HCT116 (cell line): ENCODE results near the gene C12orf57. TPM values are rescaled to one million over a fixed set of nuclear protein-coding genes. Genes with fewer than 3 reads are reported as not detected.

Source experiments
- ATAC-seq: fragments of 200-7000 bp; cut with Tn5 transposase; 2 replicates; pipeline ENCODE4 v1.9.1; 2020; ENCODE audit warnings: mild to moderate bottlenecking, moderate library complexity
- BruUV-seq: library from RNA; stranded (reverse); fragments of 400-500 nt; replicated peaks from 2 replicates; lab custom pipeline; 2021; lab: Mats Ljungman, UMichigan
- CTCF ChIA-PET: fragments of 300-600 bp; sonication (Branson Sonifier 250); formaldehyde crosslinking; loops from one replicate; lab custom pipeline; 2021; ENCODE audit warnings: antibody characterized with exemption; lab: Charles Lee
- POLR2A ChIA-PET: fragments of 300-600, 350-600 bp; sonication (Branson Sonifier 250); formaldehyde crosslinking; loops from one replicate; lab custom pipeline; 2021; ENCODE audit warnings: antibody characterized with exemption; lab: Charles Lee
- RAD21 ChIA-PET, 2 experiments: fragments of 300-600 bp; sonication (Branson Sonifier 250); formaldehyde crosslinking; loops; one replicate each; lab custom pipeline; 2023; ENCODE audit warnings: low total read pairs in 2 of 2; ENCODE audit not compliant: uncharacterized antibody in 2 of 2, unreplicated experiment in 2 of 2, low non-redundant PET in 1 of 2; lab: Charles Lee
- DNase-seq: peaks from one replicate; pipeline ENCODE4 v3.0.0-alpha.2; 2010; ENCODE audit warnings: low read depth, low spot score
- H2AFZ ChIP-seq: fragments of 200-600 bp; shearing (Covaris generic), sonication (generic); 2 replicates; pipeline ENCODE4 v1.6.1; 2017; ENCODE audit warnings: low read depth, mixed run types, mixed read lengths, antibody characterized with exemption, low read length; ENCODE audit not compliant: poor library complexity, severe bottlenecking
- H3K27ac ChIP-seq: 2 replicates; pipeline ENCODE4 v1.5.1; 2012; ENCODE audit warnings: low read depth, low read length
- H3K27me3 ChIP-seq: fragments of 200-600 bp; sonication (generic); 2 replicates; pipeline ENCODE4 v1.6.1; 2016; ENCODE audit warnings: mixed run types, low read length, mixed read lengths; ENCODE audit not compliant: insufficient read depth
- H3K36me3 ChIP-seq, 2 experiments: fragments of 200-500 bp in 1 of 2; fragments of 200-600 bp in 1 of 2; sonication (Bioruptor generic) in 1 of 2; sonication (generic) in 1 of 2; 2 replicates each; pipeline versions ENCODE4 v1.5.1 to v1.6.1; 2014 to 2016; ENCODE audit warnings: low read length in 2 of 2, inconsistent platforms in 1 of 2, mixed read lengths in 1 of 2, mixed run types in 1 of 2; ENCODE audit not compliant: insufficient read depth in 2 of 2, control insufficient read depth in 1 of 2
- H3K4me1 ChIP-seq, 2 experiments: fragments of 200-600 bp in 1 of 2; sonication (generic) in 1 of 2; 2 replicates each; pipeline versions ENCODE4 v1.5.1 to v1.6.1; 2012 to 2017; ENCODE audit warnings: low read length in 2 of 2, inconsistent platforms in 1 of 2, mild to moderate bottlenecking in 1 of 2, mixed read lengths in 1 of 2, mixed run types in 1 of 2, moderate library complexity in 1 of 2; ENCODE audit not compliant: insufficient read depth in 2 of 2, control insufficient read depth in 1 of 2
- H3K4me2 ChIP-seq: fragments of 200-600 bp; sonication (generic); 2 replicates; pipeline ENCODE4 v1.6.1; 2017; ENCODE audit warnings: mixed run types, low read length, mixed read lengths
- H3K4me3 ChIP-seq, 2 experiments: fragments of 200-600 bp in 1 of 2; sonication (generic) in 1 of 2; replicated peaks in 1 of 2; 2 replicates each; pipeline ENCODE4 v1.5.1; 2011 to 2016; ENCODE audit warnings: low read length in 2 of 2, control low read depth in 1 of 2, low read depth in 1 of 2, mild to moderate bottlenecking in 1 of 2, mixed read lengths in 1 of 2, mixed run types in 1 of 2
- H3K79me2 ChIP-seq: fragments of 200-600 bp; sonication (generic); 2 replicates; pipeline ENCODE4 v1.6.1; 2017; ENCODE audit warnings: mild to moderate bottlenecking, mixed run types, low read length, moderate library complexity, mixed read lengths; ENCODE audit not compliant: insufficient read depth
- H3K9ac ChIP-seq: fragments of 200-600 bp; sonication (generic); 2 replicates; pipeline ENCODE4 v1.6.1; 2016; ENCODE audit warnings: low read length, mixed read lengths
- H3K9me2 ChIP-seq: fragments of 200-600 bp; sonication (generic), shearing (Covaris generic); 2 replicates; pipeline ENCODE4 v1.6.1; 2017; ENCODE audit warnings: mixed run types, mild to moderate bottlenecking, moderate library complexity; ENCODE audit not compliant: insufficient read depth
- H3K9me3 ChIP-seq, 2 experiments: fragments of 200-500 bp in 1 of 2; fragments of 200-600 bp in 1 of 2; sonication (Bioruptor generic) in 1 of 2; sonication (generic) in 1 of 2; 2 replicates each; pipeline ENCODE4 v1.6.1; 2014 to 2017; ENCODE audit warnings: low read length in 2 of 2, mixed read lengths in 2 of 2, inconsistent platforms in 1 of 2, low read depth in 1 of 2, mild to moderate bottlenecking in 1 of 2, mixed run types in 1 of 2, moderate library complexity in 1 of 2; ENCODE audit not compliant: control insufficient read depth in 1 of 2, insufficient read depth in 1 of 2
- H4K20me1 ChIP-seq: fragments of 200-600 bp; sonication (generic), shearing (Covaris generic); 2 replicates; pipeline ENCODE4 v1.6.1; 2017; ENCODE audit warnings: mixed run types, mild to moderate bottlenecking, moderate library complexity; ENCODE audit not compliant: insufficient read depth
- CTCF ChIP-seq, 3 experiments: fragments of 200-600 bp in 1 of 3; sonication (generic) in 1 of 3; IDR thresholded peaks in 2 of 3; conservative IDR thresholded peaks in 1 of 3; 2 replicates each; pipeline ENCODE4 v1.5.1; 2012 to 2017; ENCODE audit warnings: low read depth in 2 of 3, low read length in 2 of 3, antibody characterized with exemption in 1 of 3, borderline replicate concordance in 1 of 3, control low read depth in 1 of 3, mild to moderate bottlenecking in 1 of 3, mixed read lengths in 1 of 3, mixed run types in 1 of 3, moderate library complexity in 1 of 3; ENCODE audit not compliant: insufficient read depth in 1 of 3
- MAX ChIP-seq: IDR thresholded peaks from 2 replicates; pipeline ENCODE4 v1.6.1; 2012
- SIN3A ChIP-seq: IDR thresholded peaks from 2 replicates; pipeline ENCODE4 v1.6.1; 2012; ENCODE audit warnings: low read depth
- ZFX ChIP-seq: fragments of 450-650 bp; IDR thresholded peaks from 2 replicates; pipeline ENCODE4 v1.6.1; 2017
- intact Hi-C: fragments of 100-400 bp; cut with micrococcal nuclease; formaldehyde crosslinking; loops from 2 replicates; pipeline ENCODE4 v1.10.0; 2022
- total RNA-seq: library from RNA; stranded (reverse); gene quantifications from one replicate; pipeline ENCODE4 v1.2.1, GENCODE V29; 2021; ENCODE audit not compliant: unreplicated experiment

C12orf57 gene
- total RNA-seq, 1 experiment from 2014 or later: 202 TPM

GRCh38 chr12:6979453-6979852, 35.6 kb downstream of the C12orf57 start:
- ChIA-PET RAD21 (no interaction called here), POLR2A (no interaction called here), CTCF (no interaction called here)
- no peak for ATAC-seq
- Histone ChIP-seq H3K79me2 (peaks cover 8% of the 10 kb centered on the region; the same call in 1 of the 2 replicates), H3K27me3 (no peaks in the 10 kb centered on the region), H3K9me3 (no peaks in the 10 kb centered on the region), H3K9ac (no peak overlapping the region), H3K4me1 (no peaks in the 10 kb centered on the region), H2AFZ (no peak overlapping the region), H3K4me2 (no peak overlapping the region), H4K20me1 (no peaks in the 10 kb centered on the region), H3K9me2 (no peaks in the 10 kb centered on the region), H3K36me3 (peaks cover 55 to 60% of the 10 kb centered on the region in 2 experiments), H3K4me3 (no peak overlapping the region), H3K27ac (no peak overlapping the region)
- no peak for DNase-seq
- BruUV-seq: no TSS peak
- intact Hi-C loops: no loop called here
- TF ChIP-seq SIN3A: peak; percentile 4; the same call in 1 of the 2 replicates
- TF ChIP-seq CTCF (IDR thresholded peaks at IDR 0.05 in 2 of 3, conservative IDR thresholded peaks at IDR 0.05 in 1 of 3; ENCODE audit: borderline replicate concordance in 1 of 3, insufficient read depth in 1 of 3, low read depth in 2 of 3, low read length in 2 of 3): no peak

- H3K27me3 ChIP-seq: no peaks in the 10 kb centered on the region
- ChIA-PET POLR2A (interaction anchor here (0.8 kb wide), 1 partner anchor 38 kb away, joined by 3 read pairs; the partner anchor contains the start of gene LPCAT3), RAD21 (no interaction called here), CTCF (no interaction called here)
- H3K36me3 ChIP-seq: peaks cover 50 to 54% of the 10 kb centered on the region in 2 experiments
- intact Hi-C loops: no loop called here
- BruUV-seq: no TSS peak
- H4K20me1 ChIP-seq: no peaks in the 10 kb centered on the region
- H3K4me2 ChIP-seq: no peak overlapping the region
- H3K9me2 ChIP-seq: no peaks in the 10 kb centered on the region
- H3K4me3 ChIP-seq: no peak overlapping the region
- H2AFZ ChIP-seq: no peak overlapping the region
- H3K79me2 ChIP-seq: peaks cover 3% of the 10 kb centered on the region; the same call in 1 of the 2 replicates
- H3K9me3 ChIP-seq: no peaks in the 10 kb centered on the region
- H3K9ac ChIP-seq: no peak overlapping the region
- H3K4me1 ChIP-seq: no peaks in the 10 kb centered on the region
- TF ChIP-seq ZFX: no peak
- no peak for TF ChIP-seq MAX
- no peak for ATAC-seq
- no peak for DNase-seq
- H3K27ac ChIP-seq: no peak overlapping the region
Observed at GRCh38 chr12:6980075-6980474, 36.3 kb downstream of the C12orf57 start.
